Activated CD8-positive, alpha-beta T cell treated with anti-CD3 and anti-CD28 coated beads for 36 hours (primary cell): ENCODE data around the gene LRFN2. TPM values are rescaled to one million over a fixed set of nuclear protein-coding genes. Genes with fewer than 3 reads are reported as not detected.

ENCODE experiments used
- ATAC-seq: fragments of 200-7000 bp; cut with Tn5 transposase; one replicate; pipeline ENCODE4 v1.10.0; 2021; ENCODE audit warnings: mild to moderate bottlenecking, moderate library complexity
- CTCF ChIA-PET: fragments of 350-600 bp; sonication (Branson Sonifier 250); formaldehyde crosslinking; loops from one replicate; lab custom pipeline; 2021; ENCODE audit warnings: antibody characterized with exemption; lab: Charles Lee
- POLR2A ChIA-PET: fragments of 350-600 bp; sonication (Branson Sonifier 250); formaldehyde crosslinking; loops from one replicate; lab custom pipeline; 2021; ENCODE audit warnings: antibody characterized with exemption; lab: Charles Lee
- DNase-seq: peaks from one replicate; pipeline ENCODE4 v3.0.0-alpha.2; 2020
- H3K27ac Mint-ChIP-seq: one replicate; pipeline ENCODE4 v1.8.0; 2021; ENCODE audit warnings: mild to moderate bottlenecking, mixed read lengths
- H3K27me3 Mint-ChIP-seq: one replicate; pipeline ENCODE4 v1.8.0; 2021; ENCODE audit warnings: mixed read lengths
- H3K36me3 Mint-ChIP-seq: one replicate; pipeline ENCODE4 v1.8.0; 2021; ENCODE audit warnings: low read depth, mixed read lengths
- H3K4me1 Mint-ChIP-seq: one replicate; pipeline ENCODE4 v1.8.0; 2021; ENCODE audit warnings: low read depth, mixed read lengths
- H3K4me3 Mint-ChIP-seq: one replicate; pipeline ENCODE4 v1.8.0; 2021; ENCODE audit warnings: mild to moderate bottlenecking, moderate library complexity, mixed read lengths
- H3K9me3 Mint-ChIP-seq: one replicate; pipeline ENCODE4 v1.8.0; 2021; ENCODE audit warnings: mixed read lengths
- CTCF ChIP-seq: fragments of 200-600 bp; IDR thresholded peaks from one replicate; pipeline ENCODE4 v1.8.0; 2022; ENCODE audit warnings: antibody characterized with exemption, mild to moderate bottlenecking
- intact Hi-C: fragments of 100-400 bp; cut with micrococcal nuclease; formaldehyde crosslinking; loops from one replicate; pipeline ENCODE4 v1.10.0; 2022
- total RNA-seq, 2 experiments: library from RNA; stranded (reverse); gene quantifications; one replicate each; pipeline ENCODE4 v1.2.3, GENCODE V29; 2021

Gene LRFN2
- total RNA-seq, 2 experiments from 2014 or later: not detected

- ChIA-PET CTCF (no interaction called here), POLR2A (no interaction called here)
- H3K36me3 Mint-ChIP-seq: no peaks in the 10 kb centered on the region
- no peak for ATAC-seq
- no peak for TF ChIP-seq CTCF
- H3K4me1 Mint-ChIP-seq: no peaks in the 10 kb centered on the region
- no peak for DNase-seq
- H3K4me3 Mint-ChIP-seq: no peak overlapping the region
- intact Hi-C loops: no loop called here
- no peak overlapping the region for H3K27ac Mint-ChIP-seq
- peaks cover 4% of the 10 kb centered on the region for H3K9me3 Mint-ChIP-seq
- H3K27me3 Mint-ChIP-seq: no peaks in the 10 kb centered on the region
Observed at GRCh38 chr6:40629463-40629862, 42.3 kb upstream of the LRFN2 start.

GRCh38 chr6:40627316-40627715, 40.2 kb upstream of the LRFN2 start:
- no peaks in the 10 kb centered on the region for H3K4me1 Mint-ChIP-seq
- ChIA-PET CTCF (no interaction called here), POLR2A (no interaction called here)
- no peak overlapping the region for H3K27ac Mint-ChIP-seq
- no peak for TF ChIP-seq CTCF
- H3K27me3 Mint-ChIP-seq: no peaks in the 10 kb centered on the region
- no peaks in the 10 kb centered on the region for H3K36me3 Mint-ChIP-seq
- DNase-seq (no peak), ATAC-seq (no peak)
- intact Hi-C loops: no loop called here
- peaks cover 4% of the 10 kb centered on the region for H3K9me3 Mint-ChIP-seq
- H3K4me3 Mint-ChIP-seq: no peak overlapping the region

GRCh38 chr6:40626886-40627285, 39.7 kb upstream of the LRFN2 start:
- Mint-ChIP-seq H3K4me3 (no peak overlapping the region), H3K27me3 (no peaks in the 10 kb centered on the region), H3K36me3 (no peaks in the 10 kb centered on the region), H3K9me3 (peaks cover 4% of the 10 kb centered on the region), H3K27ac (no peak overlapping the region), H3K4me1 (no peaks in the 10 kb centered on the region)
- ChIA-PET POLR2A (no interaction called here), CTCF (no interaction called here)
- intact Hi-C loops: no loop called here
- TF ChIP-seq CTCF: no peak
- DNase-seq (no peak), ATAC-seq (no peak)

- intact Hi-C loops: no loop called here
- H3K27me3 Mint-ChIP-seq: no peaks in the 10 kb centered on the region
Observed at GRCh38 chr6:40623932-40624331, 36.8 kb upstream of the LRFN2 start.

GRCh38 chr6:40623178-40623577, 36.0 kb upstream of the LRFN2 start:
- H3K27me3 Mint-ChIP-seq: peaks cover 6% of the 10 kb centered on the region
- TF ChIP-seq CTCF: no peak
- no peaks in the 10 kb centered on the region for H3K4me1 Mint-ChIP-seq
- POLR2A ChIA-PET: no interaction called here
- no peak for DNase-seq
- CTCF ChIA-PET: no interaction called here
- H3K27ac Mint-ChIP-seq: no peak overlapping the region
- H3K4me3 Mint-ChIP-seq: no peak overlapping the region
- H3K36me3 Mint-ChIP-seq: no peaks in the 10 kb centered on the region
- peaks cover 4% of the 10 kb centered on the region for H3K9me3 Mint-ChIP-seq
- intact Hi-C loops: no loop called here
- no peak for ATAC-seq

More at GRCh38 chr6:40623932-40624331, 36.8 kb upstream of the LRFN2 start:
- H3K4me1 Mint-ChIP-seq: no peaks in the 10 kb centered on the region
- DNase-seq (no peak), ATAC-seq (no peak)
- H3K4me3 Mint-ChIP-seq: no peak overlapping the region
- H3K9me3 Mint-ChIP-seq: peaks cover 4% of the 10 kb centered on the region
- no peak overlapping the region for H3K27ac Mint-ChIP-seq
- TF ChIP-seq CTCF: no peak
- CTCF ChIA-PET: interaction anchor here (1.2 kb wide), 1 partner anchor 47 kb away, joined by 3 read pairs; no protein-coding TSS in a partner anchor
- POLR2A ChIA-PET: no interaction called here
- H3K36me3 Mint-ChIP-seq: no peaks in the 10 kb centered on the region
